ENCODE measurements around the gene CCNH.

Gene CCNH

DNA sequence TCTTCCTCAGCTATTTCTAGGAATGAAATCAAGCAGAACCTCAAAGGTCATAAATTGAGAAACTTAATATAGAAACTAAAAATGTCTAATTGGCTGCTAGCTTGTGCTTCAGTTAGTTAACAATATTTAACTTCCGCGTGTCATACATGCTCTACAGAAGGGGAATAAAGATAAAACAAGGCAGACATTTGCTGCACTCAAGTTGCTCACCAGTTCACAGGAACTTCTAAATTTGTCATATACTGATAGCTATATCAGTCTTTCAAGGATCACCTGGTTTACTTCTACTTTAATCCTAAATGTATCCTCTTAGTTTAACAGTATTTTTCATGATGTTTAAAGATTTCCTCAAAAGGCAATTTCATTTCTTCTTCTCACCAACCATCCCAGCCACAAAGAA lies 8.4 kb downstream of the CCNH start:
- TF ChIP-seq TAF1 (IDR thresholded peaks at IDR 0.05; ENCODE audit: borderline replicate concordance, insufficient read depth, low read length), result no peak

DNA sequence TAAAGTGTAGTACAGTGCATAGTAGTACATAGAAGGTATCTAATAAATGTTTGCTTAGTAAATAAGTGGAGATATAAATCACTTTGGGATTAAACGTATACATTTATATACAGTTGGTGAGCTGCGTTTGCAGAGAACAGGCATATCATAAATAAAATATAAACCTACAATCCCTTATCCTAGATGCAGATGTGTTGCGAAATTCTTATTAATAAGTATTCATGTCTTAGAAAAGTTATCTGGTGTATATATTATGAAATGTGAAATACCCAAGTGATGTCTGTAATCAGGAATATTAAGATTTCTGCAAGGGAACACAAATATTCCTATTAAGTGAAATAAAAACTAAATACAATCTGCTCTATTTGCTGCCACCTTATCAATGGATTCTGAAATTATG lies 8.8 kb downstream of the CCNH start:
- TF ChIP-seq POLR2AphosphoS5 (IDR thresholded peaks at IDR 0.05; ENCODE audit: low read depth, low read length) (no peak), SIN3A (IDR thresholded peaks at IDR 0.05; ENCODE audit: borderline replicate concordance, insufficient read depth, low read length) (no peak), TAF1 (IDR thresholded peaks at IDR 0.05; ENCODE audit: borderline replicate concordance, insufficient read depth, low read length) (no peak), FOXP2 (optimal IDR thresholded peaks at IDR 0.05; ENCODE audit: borderline replicate concordance, extremely low read depth, extremely low read length, insufficient read depth) (no peak)
- TF ChIP-seq, protein P1, sequence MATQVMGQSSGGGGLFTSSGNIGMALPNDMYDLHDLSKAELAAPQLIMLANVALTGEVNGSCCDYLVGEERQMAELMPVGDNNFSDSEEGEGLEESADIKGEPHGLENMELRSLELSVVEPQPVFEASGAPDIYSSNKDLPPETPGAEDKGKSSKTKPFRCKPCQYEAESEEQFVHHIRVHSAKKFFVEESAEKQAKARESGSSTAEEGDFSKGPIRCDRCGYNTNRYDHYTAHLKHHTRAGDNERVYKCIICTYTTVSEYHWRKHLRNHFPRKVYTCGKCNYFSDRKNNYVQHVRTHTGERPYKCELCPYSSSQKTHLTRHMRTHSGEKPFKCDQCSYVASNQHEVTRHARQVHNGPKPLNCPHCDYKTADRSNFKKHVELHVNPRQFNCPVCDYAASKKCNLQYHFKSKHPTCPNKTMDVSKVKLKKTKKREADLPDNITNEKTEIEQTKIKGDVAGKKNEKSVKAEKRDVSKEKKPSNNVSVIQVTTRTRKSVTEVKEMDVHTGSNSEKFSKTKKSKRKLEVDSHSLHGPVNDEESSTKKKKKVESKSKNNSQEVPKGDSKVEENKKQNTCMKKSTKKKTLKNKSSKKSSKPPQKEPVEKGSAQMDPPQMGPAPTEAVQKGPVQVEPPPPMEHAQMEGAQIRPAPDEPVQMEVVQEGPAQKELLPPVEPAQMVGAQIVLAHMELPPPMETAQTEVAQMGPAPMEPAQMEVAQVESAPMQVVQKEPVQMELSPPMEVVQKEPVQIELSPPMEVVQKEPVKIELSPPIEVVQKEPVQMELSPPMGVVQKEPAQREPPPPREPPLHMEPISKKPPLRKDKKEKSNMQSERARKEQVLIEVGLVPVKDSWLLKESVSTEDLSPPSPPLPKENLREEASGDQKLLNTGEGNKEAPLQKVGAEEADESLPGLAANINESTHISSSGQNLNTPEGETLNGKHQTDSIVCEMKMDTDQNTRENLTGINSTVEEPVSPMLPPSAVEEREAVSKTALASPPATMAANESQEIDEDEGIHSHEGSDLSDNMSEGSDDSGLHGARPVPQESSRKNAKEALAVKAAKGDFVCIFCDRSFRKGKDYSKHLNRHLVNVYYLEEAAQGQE (IDR thresholded peaks at IDR 0.05; ENCODE audit: insufficient read depth in 1 of 2, low read depth in 2 of 2, low read length in 2 of 2), result no peak

DNA sequence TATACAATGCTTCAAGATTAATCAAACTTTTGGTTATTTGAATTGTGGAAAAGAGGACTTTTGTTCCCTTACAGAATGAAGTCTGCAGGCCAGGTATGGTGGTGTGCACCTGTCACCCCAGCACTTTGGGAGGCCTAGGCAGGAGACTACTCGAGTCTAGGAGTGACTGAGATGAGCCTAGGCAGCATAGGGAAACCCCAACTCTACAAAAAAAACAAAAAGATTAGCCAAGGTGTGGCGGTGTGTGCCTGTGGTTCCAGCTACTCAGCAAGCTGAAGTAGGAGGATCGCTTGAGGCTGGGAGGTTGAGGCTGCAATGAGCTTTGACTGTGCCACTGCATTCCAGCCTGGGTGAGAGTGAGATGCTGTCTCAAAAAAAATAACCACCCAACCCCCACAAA lies 9.3 kb downstream of the CCNH start:
- TF ChIP-seq TAF1 (IDR thresholded peaks at IDR 0.05; ENCODE audit: borderline replicate concordance, insufficient read depth, low read length) (no peak), FOXP2 (optimal IDR thresholded peaks at IDR 0.05; ENCODE audit: borderline replicate concordance, extremely low read depth, extremely low read length, insufficient read depth) (no peak), SIN3A (IDR thresholded peaks at IDR 0.05; ENCODE audit: borderline replicate concordance, insufficient read depth, low read length) (no peak), POLR2AphosphoS5 (IDR thresholded peaks at IDR 0.05; ENCODE audit: low read depth, low read length) (no peak)
- TF ChIP-seq, protein P1 (IDR thresholded peaks at IDR 0.05; ENCODE audit: insufficient read depth in 1 of 2, low read depth in 2 of 2, low read length in 2 of 2), result no peak

DNA sequence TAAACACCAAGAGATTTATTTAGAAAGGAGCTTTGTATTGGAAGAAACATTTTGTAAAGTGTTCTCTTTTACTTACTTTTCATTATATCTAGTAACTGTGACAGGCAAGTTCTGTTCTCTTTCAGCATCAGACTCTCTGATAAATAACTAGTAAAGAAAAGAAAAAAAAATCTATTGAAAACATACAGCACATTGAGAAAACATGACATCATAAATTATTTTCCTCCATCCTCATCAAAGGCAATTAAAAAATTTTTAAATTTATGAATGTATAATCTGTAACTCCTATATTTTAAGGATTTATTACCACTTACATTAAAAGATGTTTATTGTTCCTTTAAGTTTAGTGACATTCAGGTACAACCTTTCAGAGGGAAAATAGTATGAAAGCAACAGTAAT lies 11.1 kb downstream of the CCNH start:
- TF ChIP-seq FOXP2 (optimal IDR thresholded peaks at IDR 0.05; ENCODE audit: borderline replicate concordance, extremely low read depth, extremely low read length, insufficient read depth) (no peak), TAF1 (IDR thresholded peaks at IDR 0.05; ENCODE audit: borderline replicate concordance, insufficient read depth, low read length) (no peak), POLR2AphosphoS5 (IDR thresholded peaks at IDR 0.05; ENCODE audit: low read depth, low read length) (no peak), SIN3A (IDR thresholded peaks at IDR 0.05; ENCODE audit: borderline replicate concordance, insufficient read depth, low read length) (no peak)
- TF ChIP-seq, protein P1 (IDR thresholded peaks at IDR 0.05; ENCODE audit: insufficient read depth in 1 of 2, low read depth in 2 of 2, low read length in 2 of 2), result no peak

DNA sequence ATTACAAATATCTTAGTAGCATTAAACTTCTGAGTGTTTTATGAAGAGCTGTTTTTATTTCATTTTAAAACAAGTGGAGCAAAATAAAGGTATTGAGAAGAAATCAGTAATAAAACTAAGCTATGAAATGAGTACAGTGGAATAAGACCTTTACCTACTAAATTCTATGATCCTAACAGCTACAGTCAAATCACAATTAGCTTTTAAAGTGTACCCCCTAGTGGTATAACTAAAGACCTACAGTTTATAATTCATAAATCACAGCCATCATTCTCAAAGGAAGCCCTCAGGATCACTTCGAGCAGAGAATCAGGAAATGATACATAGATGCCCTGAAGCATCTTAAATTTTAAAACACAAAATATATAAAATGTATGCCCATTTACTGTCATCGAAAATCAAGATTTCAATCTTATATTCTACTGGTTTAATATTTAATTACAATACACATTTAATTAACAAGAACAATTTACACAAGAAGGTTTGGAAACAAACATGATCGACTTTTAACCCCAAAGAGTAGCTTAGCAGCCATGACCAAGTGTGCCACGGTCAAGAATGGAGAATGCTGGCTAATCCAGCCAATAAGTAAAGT lies 12.3 kb downstream of the CCNH start:
- no peak for TF ChIP-seq SIN3A (IDR thresholded peaks at IDR 0.05; ENCODE audit: borderline replicate concordance, insufficient read depth, low read length)
- TF ChIP-seq POLR2AphosphoS5 (IDR thresholded peaks at IDR 0.05; ENCODE audit: low read depth, low read length), result no peak

DNA sequence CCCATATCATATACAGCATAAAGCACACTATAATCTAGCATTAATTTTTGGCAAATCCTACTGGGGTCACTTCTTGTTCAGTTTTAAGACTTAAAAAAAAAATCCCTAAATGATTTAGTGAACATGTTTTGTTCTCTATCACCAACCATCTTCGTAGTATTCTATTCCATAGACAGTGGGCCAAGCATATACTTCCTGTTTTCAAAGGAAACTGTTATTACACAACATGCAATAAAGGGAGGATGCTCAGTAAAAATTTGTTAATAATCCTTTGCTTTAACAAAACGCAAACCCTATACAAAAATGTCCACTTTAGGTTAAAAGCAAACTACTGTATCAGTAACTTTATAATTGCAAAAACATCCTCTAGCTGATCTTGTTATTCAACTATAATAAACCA lies 13.0 kb downstream of the CCNH start:
- TF ChIP-seq POLR2AphosphoS5 (IDR thresholded peaks at IDR 0.05; ENCODE audit: low read depth, low read length) (no peak), FOXP2 (optimal IDR thresholded peaks at IDR 0.05; ENCODE audit: borderline replicate concordance, extremely low read depth, extremely low read length, insufficient read depth) (no peak), TAF1 (IDR thresholded peaks at IDR 0.05; ENCODE audit: borderline replicate concordance, insufficient read depth, low read length) (no peak), SIN3A (IDR thresholded peaks at IDR 0.05; ENCODE audit: borderline replicate concordance, insufficient read depth, low read length) (no peak)
- TF ChIP-seq, protein P1 (IDR thresholded peaks at IDR 0.05; ENCODE audit: insufficient read depth in 1 of 2, low read depth in 2 of 2, low read length in 2 of 2), result no peak

Measured in PFSK-1 (cell line).